ENCODE results near the gene HHAT.
"Not testable (repeated sequence)": the region's sequence is repeated elsewhere in the genome, so short reads cannot be mapped to it uniquely, and the experiment has no call there.

GRCh38 chr1:210426696-210427095 is 98.0 kb downstream of the HHAT start:
- TF ChIP-seq, protein P1, sequence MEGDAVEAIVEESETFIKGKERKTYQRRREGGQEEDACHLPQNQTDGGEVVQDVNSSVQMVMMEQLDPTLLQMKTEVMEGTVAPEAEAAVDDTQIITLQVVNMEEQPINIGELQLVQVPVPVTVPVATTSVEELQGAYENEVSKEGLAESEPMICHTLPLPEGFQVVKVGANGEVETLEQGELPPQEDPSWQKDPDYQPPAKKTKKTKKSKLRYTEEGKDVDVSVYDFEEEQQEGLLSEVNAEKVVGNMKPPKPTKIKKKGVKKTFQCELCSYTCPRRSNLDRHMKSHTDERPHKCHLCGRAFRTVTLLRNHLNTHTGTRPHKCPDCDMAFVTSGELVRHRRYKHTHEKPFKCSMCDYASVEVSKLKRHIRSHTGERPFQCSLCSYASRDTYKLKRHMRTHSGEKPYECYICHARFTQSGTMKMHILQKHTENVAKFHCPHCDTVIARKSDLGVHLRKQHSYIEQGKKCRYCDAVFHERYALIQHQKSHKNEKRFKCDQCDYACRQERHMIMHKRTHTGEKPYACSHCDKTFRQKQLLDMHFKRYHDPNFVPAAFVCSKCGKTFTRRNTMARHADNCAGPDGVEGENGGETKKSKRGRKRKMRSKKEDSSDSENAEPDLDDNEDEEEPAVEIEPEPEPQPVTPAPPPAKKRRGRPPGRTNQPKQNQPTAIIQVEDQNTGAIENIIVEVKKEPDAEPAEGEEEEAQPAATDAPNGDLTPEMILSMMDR (IDR thresholded peaks at IDR 0.05): not testable (repeated sequence)
- not testable (repeated sequence) for TF ChIP-seq POLR2AphosphoS5 (IDR thresholded peaks at IDR 0.05)

Measured in breast epithelium (tissue), 3 donors.